Tongue (tissue), 2 donors: Measurements from ENCODE around the gene CLDN5. TPM values are rescaled to one million over a fixed set of nuclear protein-coding genes. Genes with fewer than 3 reads are reported as not detected.

ENCODE experiments used
- DNase-seq: peaks from one replicate; pipeline ENCODE4 v3.0.0-alpha.2; 2015
- total RNA-seq: library from RNA; depleted of rRNA; stranded (reverse); fragments of >200 nt; gene quantifications from one replicate; pipeline ENCODE4 v1.2.3, GENCODE V29; 2014

Gene CLDN5
- total RNA-seq, 1 donor from 2014 or later: 147 TPM

GRCh38 chr22:19479355-19480172 is 44.6 kb downstream of the CLDN5 start, which contains the start of gene CDC45:
TSS of gene CDC45 (plus strand) at chr22:19479920. CDS start at chr22:19479969, 49 bp downstream.
- DNase-seq: peak; percentile 99

GRCh38 chr22:19478901-19479354 is 45.3 kb downstream of the CLDN5 start, which contains the start of gene UFD1:
TSS of gene UFD1 (minus strand) at chr22:19479193. CDS start at chr22:19479085, 108 bp downstream.
- peak; percentile 89 for DNase-seq

DNA sequence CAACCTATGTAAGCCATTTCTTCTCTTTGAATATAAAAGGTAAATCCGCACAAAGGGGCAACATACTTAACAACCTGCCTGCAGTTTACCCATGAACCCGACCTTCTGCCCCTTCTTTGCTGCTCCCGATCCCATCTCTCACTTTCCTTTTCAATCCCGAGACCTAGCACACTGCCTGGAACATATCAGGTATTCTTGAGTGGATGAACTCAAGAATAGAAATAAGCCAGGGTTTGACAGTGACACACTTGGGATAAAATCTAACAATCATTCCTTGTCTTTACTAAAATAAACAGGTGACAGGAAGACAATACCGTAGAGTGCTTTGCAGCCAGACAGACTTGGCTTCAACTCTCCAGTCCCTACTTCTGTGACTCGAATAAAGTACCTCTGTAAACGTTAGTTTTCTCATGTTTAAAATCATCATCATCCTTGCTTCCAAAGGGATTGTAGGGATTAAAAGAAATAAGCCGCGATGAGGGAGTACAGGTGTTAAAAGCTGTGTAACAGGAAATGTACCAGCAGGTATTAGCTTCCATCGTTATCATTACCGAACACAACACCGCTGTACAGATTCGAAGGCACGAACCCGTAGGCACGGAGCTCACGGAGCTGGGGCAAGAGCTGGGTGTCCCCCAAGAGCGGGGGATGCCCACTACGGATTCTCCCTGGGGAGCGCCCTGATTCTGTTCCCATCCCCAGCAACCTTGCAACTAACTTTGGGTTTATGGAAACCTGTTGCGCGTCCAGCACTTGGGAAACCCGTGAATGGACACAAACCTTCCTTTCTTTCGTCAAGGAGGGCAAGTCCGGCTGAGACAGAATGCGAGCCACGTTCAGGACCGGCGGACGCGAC is 45.9 kb downstream of the CLDN5 start:
- DNase-seq: peak; percentile 30

DNA sequence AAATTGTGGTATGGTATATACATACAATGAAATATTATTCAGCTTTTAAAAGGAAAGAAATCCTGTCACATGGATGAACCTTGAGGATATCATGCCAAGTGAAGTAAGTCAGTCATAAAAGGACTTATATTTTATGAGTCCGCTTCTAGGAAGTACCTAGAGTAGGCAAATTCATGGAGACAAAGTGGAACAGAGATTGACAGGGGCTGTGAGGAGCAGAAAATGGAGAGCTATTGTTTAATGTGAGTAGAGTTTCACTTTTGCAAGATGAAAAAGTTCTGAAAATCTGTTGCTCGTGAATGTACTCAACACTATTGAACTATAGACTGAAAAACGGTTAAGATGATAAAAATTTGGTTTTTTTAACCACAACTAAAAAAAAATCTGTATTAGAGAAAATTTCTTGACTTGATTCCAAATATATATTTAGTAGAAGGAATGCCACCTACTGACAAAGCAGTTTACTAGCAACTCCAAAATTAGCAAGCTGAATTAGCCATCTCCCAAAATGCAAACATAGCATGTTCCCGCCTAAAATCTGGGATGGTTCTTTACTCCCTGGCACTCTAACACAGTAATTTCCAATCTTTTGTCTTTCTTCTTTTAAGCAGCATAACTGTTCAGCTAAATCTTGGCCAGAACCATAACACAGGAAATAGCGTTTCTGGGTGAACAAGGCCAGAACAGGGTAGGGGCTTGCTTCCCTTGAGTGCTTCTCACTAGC is 46.7 kb downstream of the CLDN5 start:
- DNase-seq: peak; percentile 20

- DNase-seq: no peak
Measured at GRCh38 chr22:19476023-19476422, 48.2 kb downstream of the CLDN5 start.

- no peak for DNase-seq
Measured at GRCh38 chr22:19473578-19473977, 50.6 kb downstream of the CLDN5 start.

Other genes starting within 250 kb of the CLDN5 start
- 60.1 TPM for gene CLTCL1, start 232.7 kb downstream of the CLDN5 start, total RNA-seq
- gene HIRA, start 92.7 kb downstream of the CLDN5 start, total RNA-seq: 19.3 TPM
- 26.1 TPM for gene MRPL40, start 91.9 kb downstream of the CLDN5 start, total RNA-seq
- gene C22orf39, start 76.7 kb downstream of the CLDN5 start, total RNA-seq: 50.9 TPM
- gene UFD1, start 45.2 kb downstream of the CLDN5 start, total RNA-seq: 33.8 TPM
- 6.3 TPM for gene CDC45, start 44.5 kb downstream of the CLDN5 start, total RNA-seq
- 109 TPM for gene SEPTIN5, start 190.1 kb upstream of the CLDN5 start, total RNA-seq
- gene GP1BB, start 199.1 kb upstream of the CLDN5 start, total RNA-seq: 19.0 TPM
- 28.5 TPM for gene TBX1, start 236.4 kb upstream of the CLDN5 start, total RNA-seq